Activated CD4-positive, alpha-beta T cell treated with anti-CD3 and anti-CD28 coated beads for 36 hours (primary cell): ENCODE measurements around the gene SORCS2. TPM values are rescaled to one million over a fixed set of nuclear protein-coding genes. Genes with fewer than 3 reads are reported as not detected.

Experiments used
- ATAC-seq: fragments of 200-7000 bp; cut with Tn5 transposase; one replicate; pipeline ENCODE4 v1.10.0; 2021; ENCODE audit warnings: mild to moderate bottlenecking, moderate library complexity
- CTCF ChIA-PET: fragments of 350-600 bp; sonication (Branson Sonifier 250); formaldehyde crosslinking; loops from one replicate; lab custom pipeline; 2021; ENCODE audit warnings: antibody characterized with exemption; lab: Charles Lee
- POLR2A ChIA-PET: fragments of 350-600 bp; sonication (Branson Sonifier 250); formaldehyde crosslinking; loops from one replicate; lab custom pipeline; 2021; ENCODE audit warnings: antibody characterized with exemption, inconsistent platforms; lab: Charles Lee
- DNase-seq: peaks from one replicate; pipeline ENCODE4 v3.0.0-alpha.2; 2020
- H3K27ac Mint-ChIP-seq: one replicate; pipeline ENCODE4 v1.8.0; 2021; ENCODE audit warnings: mixed read lengths
- H3K27me3 Mint-ChIP-seq: one replicate; pipeline ENCODE4 v1.8.0; 2021; ENCODE audit warnings: mixed read lengths
- H3K36me3 Mint-ChIP-seq: one replicate; pipeline ENCODE4 v1.8.0; 2021; ENCODE audit warnings: low read depth, mixed read lengths
- H3K4me1 Mint-ChIP-seq: one replicate; pipeline ENCODE4 v1.8.0; 2021; ENCODE audit warnings: mixed read lengths
- H3K4me3 Mint-ChIP-seq: one replicate; pipeline ENCODE4 v1.8.0; 2021; ENCODE audit warnings: mild to moderate bottlenecking, moderate library complexity, mixed read lengths
- H3K9me3 Mint-ChIP-seq: one replicate; pipeline ENCODE4 v1.8.0; 2021; ENCODE audit warnings: low read depth, mixed read lengths
- intact Hi-C, 2 experiments: fragments of 100-400 bp; cut with DNase I in 1 of 2; cut with micrococcal nuclease in 1 of 2; formaldehyde crosslinking; loops; one replicate each; pipeline versions ENCODE4 v1.14.2 to v1.15.1; 2022 to 2024; cut with DNase I, micrococcal nuclease
- total RNA-seq, 2 experiments: library from RNA; stranded (reverse); gene quantifications; one replicate each; pipeline ENCODE4 v1.2.3, GENCODE V29; 2021

The SORCS2 gene
- total RNA-seq, 2 experiments from 2014 or later = 0.04 TPM; not detected in 1

- no peak for DNase-seq
- ATAC-seq = no peak
- ChIA-PET POLR2A (no interaction called here), CTCF (interaction anchor here (0.6 to 1.5 kb wide), 11 partner anchors 7 to 1202 kb away, joined by 3 to 13 read pairs (median 3); partner anchors contain the start of gene SORCS2)
- Mint-ChIP-seq H3K27me3 (no peaks in the 10 kb centered on the region), H3K9me3 (no peaks in the 10 kb centered on the region), H3K27ac (no peak overlapping the region), H3K36me3 (no peaks in the 10 kb centered on the region), H3K4me3 (no peak overlapping the region), H3K4me1 (no peaks in the 10 kb centered on the region)
- intact Hi-C loops = loop anchor here in 1 of 2 experiments (5.0 kb wide), 1 partner anchor 144 kb away; the partner anchor contains the start of gene SORCS2
Measured at GRCh38 chr4:7336067-7336569, 143.8 kb downstream of the SORCS2 start.

DNA sequence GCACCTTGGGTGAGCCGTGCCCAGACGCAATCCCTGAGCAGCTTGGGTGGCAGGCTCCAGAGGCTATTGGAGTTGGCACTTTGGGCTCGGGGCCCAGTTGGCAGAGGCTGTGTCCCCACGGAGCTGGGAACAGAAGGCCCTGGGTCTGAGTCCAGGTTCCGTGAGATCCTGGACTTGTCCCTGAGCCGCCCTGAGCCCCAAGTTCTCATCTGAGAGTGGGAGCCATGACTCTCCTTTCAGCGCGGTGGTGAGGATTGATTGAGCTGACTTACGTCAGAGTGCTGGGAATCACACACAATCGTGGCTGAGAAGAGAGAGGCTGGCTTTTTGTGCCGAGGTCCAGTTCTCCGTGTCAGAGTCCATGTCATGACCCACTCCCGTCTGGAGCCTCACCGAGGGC is 144.4 kb downstream of the SORCS2 start:
- CTCF ChIA-PET = interaction anchor here (0.6 to 1.5 kb wide), 2 partner anchors 142 to 145 kb away, joined by 3 to 13 read pairs; partner anchors contain the start of gene SORCS2
- DNase-seq (no peak), ATAC-seq (no peak)
- H3K27me3 Mint-ChIP-seq = no peaks in the 10 kb centered on the region
- no peaks in the 10 kb centered on the region for H3K4me1 Mint-ChIP-seq
- H3K9me3 Mint-ChIP-seq = no peaks in the 10 kb centered on the region
- H3K27ac Mint-ChIP-seq = no peak overlapping the region
- H3K4me3 Mint-ChIP-seq = no peak overlapping the region
- H3K36me3 Mint-ChIP-seq = no peaks in the 10 kb centered on the region
- intact Hi-C loops = loop anchor here in 1 of 2 experiments (5.0 kb wide), 1 partner anchor 144 kb away; the partner anchor contains the start of gene SORCS2
- POLR2A ChIA-PET = no interaction called here

- ChIA-PET CTCF (interaction anchor here (0.6 to 1.2 kb wide), 3 partner anchors 29 to 250 kb away, joined by 3 to 4 read pairs (median 3); no protein-coding TSS in a partner anchor), POLR2A (no interaction called here)
- no peak overlapping the region for H3K4me3 Mint-ChIP-seq
- no peaks in the 10 kb centered on the region for H3K36me3 Mint-ChIP-seq
- intact Hi-C loops = loop anchor here in 1 of 2 experiments (5.0 kb wide), 1 partner anchor 145 kb away; the partner anchor contains the start of gene SORCS2
- DNase-seq (no peak), ATAC-seq (no peak)
- H3K27ac Mint-ChIP-seq = no peak overlapping the region
- H3K27me3 Mint-ChIP-seq = no peaks in the 10 kb centered on the region
- H3K4me1 Mint-ChIP-seq = no peaks in the 10 kb centered on the region
- no peaks in the 10 kb centered on the region for H3K9me3 Mint-ChIP-seq
Measured at GRCh38 chr4:7337196-7338058, 145.1 kb downstream of the SORCS2 start.

DNA sequence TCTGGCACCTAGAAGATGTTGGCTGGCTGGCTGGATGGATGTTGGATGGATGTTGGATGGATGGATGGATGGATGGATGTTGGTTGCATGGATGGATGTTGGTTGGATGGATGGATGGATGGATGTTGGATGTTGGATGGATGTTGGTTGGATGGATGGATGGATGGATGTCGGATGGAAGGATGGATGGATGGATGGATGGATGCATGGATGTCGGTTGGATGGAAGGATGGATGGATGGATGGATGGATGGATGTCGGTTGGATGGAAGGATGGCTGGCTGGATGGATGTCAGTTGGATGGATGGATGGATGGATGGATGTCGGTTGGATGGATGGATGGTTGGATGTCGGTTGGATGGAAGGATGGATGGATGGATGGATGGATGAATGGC is 145.7 kb downstream of the SORCS2 start:
- POLR2A ChIA-PET = no interaction called here
- Mint-ChIP-seq H3K4me3 (no peak overlapping the region), H3K36me3 (no peaks in the 10 kb centered on the region), H3K4me1 (no peaks in the 10 kb centered on the region), H3K9me3 (no peaks in the 10 kb centered on the region), H3K27me3 (no peaks in the 10 kb centered on the region), H3K27ac (no peak overlapping the region)
- no peak for DNase-seq
- intact Hi-C loops = loop anchor here in 1 of 2 experiments (5.0 kb wide), 1 partner anchor 146 kb away; the partner anchor contains the start of gene SORCS2
- CTCF ChIA-PET = interaction anchor here (0.6 to 1.2 kb wide), 3 partner anchors 29 to 250 kb away, joined by 3 to 4 read pairs (median 3); no protein-coding TSS in a partner anchor
- ATAC-seq = no peak

- no peak overlapping the region for H3K4me3 Mint-ChIP-seq
- DNase-seq (no peak), ATAC-seq (no peak)
- no peaks in the 10 kb centered on the region for H3K9me3 Mint-ChIP-seq
- CTCF ChIA-PET = no interaction called here
- no peak overlapping the region for H3K27ac Mint-ChIP-seq
- H3K4me1 Mint-ChIP-seq = no peaks in the 10 kb centered on the region
- H3K27me3 Mint-ChIP-seq = no peaks in the 10 kb centered on the region
- intact Hi-C loops = loop anchor here in 1 of 2 experiments (5.0 kb wide), 1 partner anchor 147 kb away; the partner anchor contains the start of gene SORCS2
- POLR2A ChIA-PET = no interaction called here
- H3K36me3 Mint-ChIP-seq = no peaks in the 10 kb centered on the region
Measured at GRCh38 chr4:7338876-7339623, 146.7 kb downstream of the SORCS2 start.

DNA sequence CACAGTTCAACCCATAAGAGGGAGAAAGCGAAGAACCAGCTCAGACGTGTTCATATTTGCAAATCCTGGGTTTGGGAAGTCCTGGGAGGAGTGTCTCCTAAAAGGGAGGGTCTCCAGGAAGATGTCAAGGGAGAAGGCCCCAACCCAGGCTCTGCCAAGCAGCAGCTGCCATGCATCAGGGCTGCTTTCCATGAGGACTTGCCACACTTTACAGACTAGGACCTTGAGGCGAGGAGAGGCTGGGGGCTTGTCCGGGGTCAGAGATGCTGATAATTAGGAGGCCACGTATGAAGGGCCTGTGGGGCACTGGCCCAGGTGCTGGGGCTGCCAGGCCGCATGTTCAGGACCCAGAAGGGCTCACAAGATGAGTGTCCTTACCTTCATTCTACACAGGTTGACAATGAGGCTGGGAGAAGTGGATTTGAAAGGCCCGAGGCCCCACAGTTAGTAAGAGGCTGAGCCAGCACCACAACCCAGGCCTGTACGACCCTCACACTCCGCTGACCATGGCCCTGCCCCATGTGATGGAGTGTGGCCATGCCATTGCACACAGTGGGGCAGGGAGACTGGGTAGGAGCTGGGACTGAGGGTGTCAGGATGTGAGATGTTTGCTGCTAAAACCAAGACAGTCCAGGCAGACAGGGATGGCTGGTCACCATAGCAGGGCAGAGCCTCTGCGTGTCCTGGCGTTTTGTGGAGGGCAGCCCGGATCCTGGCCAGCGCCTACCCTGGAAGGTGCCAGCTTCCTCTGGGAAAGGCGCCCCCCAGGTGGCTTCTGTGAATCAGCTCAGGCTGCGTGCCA is 147.6 kb downstream of the SORCS2 start:
- no peaks in the 10 kb centered on the region for H3K36me3 Mint-ChIP-seq
- H3K27ac Mint-ChIP-seq = no peak overlapping the region
- POLR2A ChIA-PET = no interaction called here
- no peaks in the 10 kb centered on the region for H3K27me3 Mint-ChIP-seq
- intact Hi-C loops = loop anchor here in 1 of 2 experiments (5.0 kb wide), 1 partner anchor 148 kb away; the partner anchor contains the start of gene SORCS2
- H3K4me1 Mint-ChIP-seq = no peaks in the 10 kb centered on the region
- H3K9me3 Mint-ChIP-seq = no peaks in the 10 kb centered on the region
- no peak overlapping the region for H3K4me3 Mint-ChIP-seq
- no peak for ATAC-seq
- CTCF ChIA-PET = no interaction called here
- DNase-seq = no peak

DNA sequence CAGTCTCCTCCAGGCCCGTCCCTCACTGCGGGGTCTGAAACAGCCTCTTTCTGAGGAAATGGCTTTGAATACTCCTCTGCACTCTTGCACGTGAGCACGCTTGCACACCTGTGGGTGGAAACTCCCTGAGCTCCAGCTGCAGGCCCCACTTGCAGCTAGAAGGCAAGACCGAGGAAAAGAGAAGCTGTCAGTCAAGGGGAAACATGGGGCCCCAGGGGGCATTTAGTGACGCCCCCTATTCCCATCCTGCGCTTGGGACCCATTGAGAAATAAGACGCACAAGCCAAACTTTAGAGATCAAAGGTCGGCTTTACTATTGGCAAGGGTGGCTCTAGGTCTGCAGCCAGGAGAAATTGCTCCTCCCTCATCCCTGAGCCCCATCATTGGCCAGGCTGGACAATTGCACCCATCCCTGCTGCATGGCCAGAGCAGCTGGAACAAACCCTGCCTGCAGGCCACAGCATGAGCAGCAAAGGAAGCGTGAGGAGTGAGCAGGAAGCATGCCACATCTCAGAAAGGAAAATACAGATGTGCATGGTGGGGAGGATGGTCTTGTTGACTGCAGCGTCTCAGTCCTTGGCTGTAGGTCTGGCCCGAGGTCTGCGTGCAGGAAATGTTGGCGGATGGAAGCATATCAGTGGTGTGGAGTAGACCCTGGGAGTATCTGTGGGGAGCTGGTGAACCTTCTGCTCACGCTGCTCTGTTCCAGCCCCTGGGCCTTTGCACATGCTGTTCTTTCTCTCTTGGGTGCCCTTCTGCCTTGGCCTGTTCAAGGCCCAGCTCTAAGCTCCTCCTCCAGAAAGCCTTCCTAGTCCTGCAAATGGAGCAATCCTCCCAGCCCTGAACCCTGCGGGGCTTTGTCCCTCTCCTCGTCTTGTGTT is 148.5 kb downstream of the SORCS2 start:
- no peak for ATAC-seq
- no peak for DNase-seq
- Mint-ChIP-seq H3K36me3 (no peaks in the 10 kb centered on the region), H3K4me3 (no peak overlapping the region), H3K4me1 (no peaks in the 10 kb centered on the region), H3K9me3 (peaks cover 1% of the 10 kb centered on the region), H3K27ac (no peak overlapping the region), H3K27me3 (no peaks in the 10 kb centered on the region)
- CTCF ChIA-PET = no interaction called here
- POLR2A ChIA-PET = interaction anchor here (0.6 kb wide), 1 partner anchor 550 kb away, joined by 8 read pairs; no protein-coding TSS in a partner anchor
- intact Hi-C loops = no loop called here

DNA sequence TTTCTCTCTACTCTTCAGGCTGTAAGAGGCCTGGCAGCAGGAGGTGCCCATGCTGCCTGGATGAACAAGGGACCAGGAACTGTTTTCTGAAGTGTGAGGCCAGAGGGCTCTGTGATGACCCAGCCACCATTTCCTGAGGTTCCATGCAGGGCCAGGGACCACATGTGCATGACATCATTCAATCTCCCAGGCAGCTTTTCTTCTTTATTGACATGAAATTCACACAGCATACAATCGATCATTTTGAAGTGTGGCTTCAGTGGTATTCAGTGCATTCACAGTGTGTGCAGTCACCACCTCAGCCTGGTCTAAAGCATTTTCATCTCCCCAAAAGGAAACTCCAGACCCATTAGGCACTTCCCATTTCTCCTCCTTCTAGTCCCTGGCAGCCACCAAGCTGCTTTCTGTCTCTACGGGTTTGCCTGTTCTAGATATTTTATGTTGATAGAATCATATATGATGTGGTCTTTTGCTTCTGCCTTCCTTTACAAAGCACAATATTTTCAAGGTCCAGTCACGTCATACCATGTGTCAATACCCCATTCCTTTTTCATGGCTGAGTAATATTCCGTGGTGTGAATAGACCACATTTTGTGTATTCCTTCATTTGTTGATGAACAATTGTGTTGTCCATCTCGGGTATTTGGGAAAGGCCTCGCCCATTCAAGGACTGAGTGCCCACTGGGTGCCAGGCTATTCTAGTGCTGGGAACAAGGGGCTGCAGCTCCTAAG is 149.3 kb downstream of the SORCS2 start:
- H3K9me3 Mint-ChIP-seq = peaks cover 9% of the 10 kb centered on the region

GRCh38 chr4:7342223-7343080 is 150.1 kb downstream of the SORCS2 start:
- no peaks in the 10 kb centered on the region for H3K36me3 Mint-ChIP-seq
- intact Hi-C loops = no loop called here
- POLR2A ChIA-PET = no interaction called here
- H3K4me1 Mint-ChIP-seq = no peaks in the 10 kb centered on the region
- DNase-seq (no peak), ATAC-seq (no peak)
- H3K4me3 Mint-ChIP-seq = no peak overlapping the region
- H3K9me3 Mint-ChIP-seq = peaks cover 10% of the 10 kb centered on the region
- H3K27me3 Mint-ChIP-seq = no peaks in the 10 kb centered on the region
- no peak overlapping the region for H3K27ac Mint-ChIP-seq
- CTCF ChIA-PET = interaction anchor here (1.2 kb wide), 1 partner anchor 7 kb away, joined by 5 read pairs; no protein-coding TSS in a partner anchor

More for the DNA sequence above, 149.3 kb downstream of the SORCS2 start:
- intact Hi-C loops = no loop called here
- POLR2A ChIA-PET = no interaction called here
- H3K27ac Mint-ChIP-seq = no peak overlapping the region
- H3K27me3 Mint-ChIP-seq = no peaks in the 10 kb centered on the region
- H3K36me3 Mint-ChIP-seq = no peaks in the 10 kb centered on the region
- no peak overlapping the region for H3K4me3 Mint-ChIP-seq
- H3K4me1 Mint-ChIP-seq = no peaks in the 10 kb centered on the region
- CTCF ChIA-PET = interaction anchor here (0.6 kb wide), 1 partner anchor 179 kb away, joined by 3 read pairs; no protein-coding TSS in a partner anchor
- ATAC-seq (no peak), DNase-seq (no peak)
